ENCODE measurements around the gene ADGRD1. TPM values are rescaled to one million over a fixed set of nuclear protein-coding genes. Genes with fewer than 3 reads are reported as not detected.

The ADGRD1 gene
- total RNA-seq, 1 donor from 2014 or later: 0.08 TPM

- no peak overlapping the region for H3K4me3 ChIP-seq (ENCODE audit: low read depth, low read length)
- no peak for DNase-seq (ENCODE audit: low read depth)
- TF ChIP-seq CTCF (IDR thresholded peaks at IDR 0.05; ENCODE audit: insufficient read depth, low read length, poor library complexity, severe bottlenecking): no peak
- H3K27me3 ChIP-seq (ENCODE audit: control insufficient read depth, insufficient read depth, low read length): peaks cover 24% of the 10 kb centered on the region
- no peaks in the 10 kb centered on the region for H3K36me3 ChIP-seq (ENCODE audit: control insufficient read depth, insufficient read depth, low read length)
These were observed 185.1 kb downstream of the ADGRD1 start for GRCh38 chr12:131138638-131139362.

GRCh38 chr12:131139363-131140068, 185.8 kb downstream of the ADGRD1 start:
- DNase-seq (ENCODE audit: low read depth): no peak
- Histone ChIP-seq H3K36me3 (ENCODE audit: control insufficient read depth, insufficient read depth, low read length) (no peaks in the 10 kb centered on the region), H3K4me3 (ENCODE audit: low read depth, low read length) (no peak overlapping the region), H3K27me3 (ENCODE audit: control insufficient read depth, insufficient read depth, low read length) (peaks cover 24% of the 10 kb centered on the region)
- no peak for TF ChIP-seq CTCF (IDR thresholded peaks at IDR 0.05; ENCODE audit: insufficient read depth, low read length, poor library complexity, severe bottlenecking)

GRCh38 chr12:131140069-131140435, 186.3 kb downstream of the ADGRD1 start:
- Histone ChIP-seq H3K4me3 (ENCODE audit: low read depth, low read length) (no peak overlapping the region), H3K27me3 (ENCODE audit: control insufficient read depth, insufficient read depth, low read length) (peaks cover 24% of the 10 kb centered on the region), H3K36me3 (ENCODE audit: control insufficient read depth, insufficient read depth, low read length) (no peaks in the 10 kb centered on the region)
- no peak for DNase-seq (ENCODE audit: low read depth)
- TF ChIP-seq CTCF (IDR thresholded peaks at IDR 0.05; ENCODE audit: insufficient read depth, low read length, poor library complexity, severe bottlenecking): no peak

DNA sequence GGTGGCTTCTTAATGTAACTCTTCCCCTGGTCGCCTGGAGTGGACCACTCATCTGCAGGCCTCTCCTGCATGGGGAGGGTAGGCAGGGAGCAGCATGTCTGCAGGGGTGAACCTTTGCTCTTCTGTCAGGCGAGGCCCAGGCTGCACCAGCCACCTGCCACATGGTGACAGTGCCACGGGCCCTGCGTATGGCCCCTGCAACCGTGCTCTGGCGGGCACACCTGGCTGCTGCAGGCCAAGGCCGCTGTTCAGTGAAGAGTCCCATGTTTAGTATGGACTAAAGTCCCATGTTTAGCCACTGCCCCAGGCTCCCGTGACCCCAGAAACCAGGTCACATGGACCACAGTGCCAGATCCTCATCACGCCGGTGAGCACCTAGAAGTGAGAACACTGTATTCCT, 187.0 kb downstream of the ADGRD1 start:
- TF ChIP-seq CTCF (IDR thresholded peaks at IDR 0.05; ENCODE audit: insufficient read depth, low read length, poor library complexity, severe bottlenecking): no peak
- Histone ChIP-seq H3K27me3 (ENCODE audit: control insufficient read depth, insufficient read depth, low read length) (peaks cover 24% of the 10 kb centered on the region), H3K36me3 (ENCODE audit: control insufficient read depth, insufficient read depth, low read length) (no peaks in the 10 kb centered on the region), H3K4me3 (ENCODE audit: low read depth, low read length) (no peak overlapping the region)
- no peak for DNase-seq (ENCODE audit: low read depth)

DNA sequence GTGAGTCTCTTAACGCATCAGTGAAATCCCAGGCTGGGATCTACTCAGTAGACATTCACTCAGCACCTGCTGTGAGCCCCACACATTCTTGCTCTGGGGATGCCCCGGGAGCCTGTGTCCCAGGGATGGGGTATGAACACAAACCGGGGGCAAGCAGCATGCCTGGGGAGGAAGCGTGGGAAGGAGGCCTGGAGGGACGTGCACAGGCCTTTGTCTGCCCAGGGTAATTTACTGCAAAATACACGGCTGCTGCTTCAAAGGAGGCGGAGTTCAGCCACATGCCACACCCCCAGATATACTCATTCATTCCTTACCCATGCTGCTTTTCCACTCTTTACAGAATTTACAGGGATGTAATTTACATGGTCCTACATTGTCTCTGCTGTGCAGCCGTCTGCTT, 187.8 kb downstream of the ADGRD1 start:
- DNase-seq (ENCODE audit: low read depth): no peak
- H3K36me3 ChIP-seq (ENCODE audit: control insufficient read depth, insufficient read depth, low read length): no peaks in the 10 kb centered on the region
- peaks cover 24% of the 10 kb centered on the region for H3K27me3 ChIP-seq (ENCODE audit: control insufficient read depth, insufficient read depth, low read length)
- no peak for TF ChIP-seq CTCF (IDR thresholded peaks at IDR 0.05; ENCODE audit: insufficient read depth, low read length, poor library complexity, severe bottlenecking)
- no peak overlapping the region for H3K4me3 ChIP-seq (ENCODE audit: low read depth, low read length)

Data from kidney epithelial cell (primary cell).